Measurements from ENCODE around the gene ERVFRD-1.

Gene ERVFRD-1

GRCh38 chr6:11062715-11063114, 48.8 kb downstream of the ERVFRD-1 start:
- Histone ChIP-seq H3K9me2 (replicated peaks; ENCODE audit: insufficient read depth, low read length) (no peaks in the 10 kb centered on the region), H2AFZ (ENCODE audit: low read length) (no peak overlapping the region), H3K79me2 (ENCODE audit: low read length) (no peaks in the 10 kb centered on the region), H3K9ac (ENCODE audit: low read length) (no peak overlapping the region), H3K4me1 (ENCODE audit: low read length) (no peaks in the 10 kb centered on the region), H3F3A (ENCODE audit: insufficient read depth, low read length) (no peaks in the 10 kb centered on the region), H3K9me3 (replicated peaks; ENCODE audit: insufficient read depth, low read length) (no peaks in the 10 kb centered on the region), H3K4me3 (ENCODE audit: low read length) (no peak overlapping the region), H3K36me3 (replicated peaks; ENCODE audit: insufficient read depth, low read length) (no peaks in the 10 kb centered on the region), H3K27ac (ENCODE audit: low read length) (no peak overlapping the region), H3K27me3 (replicated peaks; ENCODE audit: insufficient read depth, low read length) (no peaks in the 10 kb centered on the region), H3K4me2 (ENCODE audit: low read depth, low read length) (no peak overlapping the region), H4K20me1 (ENCODE audit: insufficient read depth, low read length) (no peaks in the 10 kb centered on the region)
- no peak for DNase-seq
- TF ChIP-seq EZH2phosphoT487 (IDR thresholded peaks at IDR 0.05; ENCODE audit: low read length) = no peak
- no peak for TF ChIP-seq EZH2 (optimal IDR thresholded peaks at IDR 0.05; ENCODE audit: low read depth, low read length)
- no peak for TF ChIP-seq CTCF (IDR thresholded peaks at IDR 0.05; ENCODE audit: low read length)

- Histone ChIP-seq H3K79me2 (ENCODE audit: low read length) (no peaks in the 10 kb centered on the region), H3K27me3 (replicated peaks; ENCODE audit: insufficient read depth, low read length) (no peaks in the 10 kb centered on the region)
- no peak for TF ChIP-seq EZH2phosphoT487 (IDR thresholded peaks at IDR 0.05; ENCODE audit: low read length)
- TF ChIP-seq CTCF (IDR thresholded peaks at IDR 0.05; ENCODE audit: low read length) = no peak
- no peak for TF ChIP-seq EZH2 (optimal IDR thresholded peaks at IDR 0.05; ENCODE audit: low read depth, low read length)
Measured at GRCh38 chr6:11062083-11062482, 49.4 kb downstream of the ERVFRD-1 start.

GRCh38 chr6:11058406-11058805, 53.1 kb downstream of the ERVFRD-1 start:
- no peak overlapping the region for H3K27ac ChIP-seq (ENCODE audit: low read length)
- H3K4me2 ChIP-seq (ENCODE audit: low read depth, low read length) = no peak overlapping the region
- no peak overlapping the region for H3K4me3 ChIP-seq (ENCODE audit: low read length)
- no peaks in the 10 kb centered on the region for H3K79me2 ChIP-seq (ENCODE audit: low read length)
- H3K36me3 ChIP-seq (replicated peaks; ENCODE audit: insufficient read depth, low read length) = no peaks in the 10 kb centered on the region
- TF ChIP-seq EZH2 (optimal IDR thresholded peaks at IDR 0.05; ENCODE audit: low read depth, low read length) (no peak), CTCF (IDR thresholded peaks at IDR 0.05; ENCODE audit: low read length) (no peak), EZH2phosphoT487 (IDR thresholded peaks at IDR 0.05; ENCODE audit: low read length) (no peak)
- H3K9me3 ChIP-seq (replicated peaks; ENCODE audit: insufficient read depth, low read length) = no peaks in the 10 kb centered on the region
- DNase-seq = no peak
- no peaks in the 10 kb centered on the region for H3K27me3 ChIP-seq (replicated peaks; ENCODE audit: insufficient read depth, low read length)
- no peaks in the 10 kb centered on the region for H4K20me1 ChIP-seq (ENCODE audit: insufficient read depth, low read length)
- no peaks in the 10 kb centered on the region for H3K4me1 ChIP-seq (ENCODE audit: low read length)
- no peaks in the 10 kb centered on the region for H3F3A ChIP-seq (ENCODE audit: insufficient read depth, low read length)
- H3K9ac ChIP-seq (ENCODE audit: low read length) = no peak overlapping the region
- H3K9me2 ChIP-seq (replicated peaks; ENCODE audit: insufficient read depth, low read length) = no peaks in the 10 kb centered on the region
- no peak overlapping the region for H2AFZ ChIP-seq (ENCODE audit: low read length)

More at GRCh38 chr6:11062083-11062482, 49.4 kb downstream of the ERVFRD-1 start:
- Histone ChIP-seq H3F3A (ENCODE audit: insufficient read depth, low read length) (no peaks in the 10 kb centered on the region), H3K27ac (ENCODE audit: low read length) (no peak overlapping the region), H3K4me3 (ENCODE audit: low read length) (no peak overlapping the region), H3K4me1 (ENCODE audit: low read length) (no peaks in the 10 kb centered on the region), H3K36me3 (replicated peaks; ENCODE audit: insufficient read depth, low read length) (no peaks in the 10 kb centered on the region), H3K4me2 (ENCODE audit: low read depth, low read length) (no peak overlapping the region), H3K9me2 (replicated peaks; ENCODE audit: insufficient read depth, low read length) (no peaks in the 10 kb centered on the region), H3K9ac (ENCODE audit: low read length) (no peak overlapping the region), H3K9me3 (replicated peaks; ENCODE audit: insufficient read depth, low read length) (no peaks in the 10 kb centered on the region), H4K20me1 (ENCODE audit: insufficient read depth, low read length) (no peaks in the 10 kb centered on the region), H2AFZ (ENCODE audit: low read length) (no peak overlapping the region)
- no peak for DNase-seq

Measured in MM.1S (cell line).